ENCODE measurements around the gene CADPS2. TPM values are rescaled to one million over a fixed set of nuclear protein-coding genes. Genes with fewer than 3 reads are reported as not detected.

CADPS2 gene
- 2.2 TPM for polyA plus RNA-seq (2013, experiment 1 of 2)
- polyA plus RNA-seq (2013, experiment 2 of 2) = 1.9 TPM

DNA sequence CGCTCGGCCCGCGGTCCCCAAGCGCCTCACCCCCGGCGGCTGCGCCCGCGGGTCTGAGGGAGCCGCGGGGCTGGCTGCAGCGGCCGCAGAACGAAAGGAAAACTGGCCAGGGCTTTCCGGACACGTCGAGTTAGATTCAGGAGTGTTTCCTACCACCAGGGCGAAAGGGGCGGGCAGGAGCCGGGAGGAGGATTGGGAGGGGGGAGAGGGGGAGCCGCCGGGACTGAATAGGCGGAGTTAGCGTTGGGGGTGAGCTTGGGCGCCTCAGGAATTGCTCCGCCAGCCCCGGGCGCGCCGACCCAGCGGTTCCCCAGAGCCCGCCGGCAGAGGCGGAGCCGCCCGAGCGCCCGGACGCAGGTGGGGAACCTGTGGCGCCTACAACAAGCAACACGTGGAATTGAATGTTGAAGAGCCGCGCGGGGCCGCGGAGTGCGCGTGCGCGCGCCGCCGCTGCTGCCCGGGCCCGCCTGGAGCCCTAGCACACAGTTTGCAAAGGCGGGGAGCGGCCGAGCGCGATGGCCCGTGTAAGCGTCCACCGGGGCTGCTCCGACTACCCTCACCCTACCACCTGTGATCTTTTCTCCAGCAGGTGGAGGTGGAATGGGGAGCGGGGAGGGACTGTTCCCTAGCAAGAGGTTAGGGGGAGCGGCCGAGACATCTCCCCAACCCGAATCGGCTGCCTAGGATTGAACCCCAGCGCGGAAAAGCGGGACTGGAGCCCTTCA lies at the start of gene CADPS2:
TSS of gene CADPS2 (minus strand) at position 104 of the 725 bp plus-strand sequence. CDS start 123 bp downstream, outside the sequence.
- no peak within 1 kb of the TSS for H3K27ac ChIP-seq (ENCODE audit: low read depth, low read length, severe bottlenecking)
- WGBS, 2 experiments (ENCODE audit: insufficient coverage in 2 of 2) = 0 to 1% methylated on average over 45 to 58 of the region's 73 CpGs
- no peaks in the 10 kb centered on the region for H3K9me3 ChIP-seq (ENCODE audit: control insufficient read depth, low read length)
- peak within 1 kb of the TSS; percentile 65 for H3K4me3 ChIP-seq (ENCODE audit: extremely low read depth, insufficient read depth, low read length, poor library complexity, severe bottlenecking)
- no peaks in the 10 kb centered on the region for H3K36me3 ChIP-seq (ENCODE audit: control insufficient read depth, insufficient read depth, low read length)
- H3K4me1 ChIP-seq (ENCODE audit: control insufficient read depth, insufficient read depth, low read length, poor library complexity, severe bottlenecking) = no peaks in the 10 kb centered on the region

DNA sequence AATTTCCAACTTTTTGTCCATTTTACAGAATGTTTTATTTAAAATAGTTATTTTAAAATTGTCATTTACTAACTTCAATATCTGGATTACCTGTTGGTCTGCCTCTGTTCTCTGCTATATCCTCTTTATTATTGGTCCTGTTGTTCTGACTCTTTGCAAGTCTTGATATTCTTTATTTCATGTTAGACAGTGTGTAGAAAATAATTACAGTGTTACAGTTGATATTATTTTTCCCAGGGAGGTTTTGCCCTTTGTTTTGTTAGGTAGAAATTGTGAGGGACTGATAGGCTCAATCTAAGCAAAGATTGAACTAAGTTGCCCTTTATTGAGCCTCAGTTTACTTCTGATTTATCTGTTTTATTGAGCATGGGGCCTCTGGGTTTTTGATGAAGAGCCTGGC lies 49.4 kb upstream of the CADPS2 start:
- Histone ChIP-seq H3K27ac (ENCODE audit: low read depth, low read length, severe bottlenecking) (no peak overlapping the region), H3K4me1 (ENCODE audit: control insufficient read depth, insufficient read depth, low read length, poor library complexity, severe bottlenecking) (no peaks in the 10 kb centered on the region), H3K9me3 (ENCODE audit: control insufficient read depth, low read length) (no peaks in the 10 kb centered on the region), H3K36me3 (ENCODE audit: control insufficient read depth, insufficient read depth, low read length) (no peaks in the 10 kb centered on the region), H3K4me3 (ENCODE audit: extremely low read depth, insufficient read depth, low read length, poor library complexity, severe bottlenecking) (no peak overlapping the region)

- Histone ChIP-seq H3K4me1 (ENCODE audit: control insufficient read depth, insufficient read depth, low read length, poor library complexity, severe bottlenecking) (no peaks in the 10 kb centered on the region), H3K27ac (ENCODE audit: low read depth, low read length, severe bottlenecking) (no peak overlapping the region), H3K36me3 (ENCODE audit: control insufficient read depth, insufficient read depth, low read length) (no peaks in the 10 kb centered on the region), H3K4me3 (ENCODE audit: extremely low read depth, insufficient read depth, low read length, poor library complexity, severe bottlenecking) (no peak overlapping the region), H3K9me3 (ENCODE audit: control insufficient read depth, low read length) (no peaks in the 10 kb centered on the region)
Measured at GRCh38 chr7:122919643-122920181, 33.5 kb upstream of the CADPS2 start.

GRCh38 chr7:122914812-122915211 lies 28.6 kb upstream of the CADPS2 start:
- Histone ChIP-seq H3K9me3 (ENCODE audit: control insufficient read depth, low read length) (no peaks in the 10 kb centered on the region), H3K4me1 (ENCODE audit: control insufficient read depth, insufficient read depth, low read length, poor library complexity, severe bottlenecking) (no peaks in the 10 kb centered on the region)
- WGBS, 2 experiments (ENCODE audit: insufficient coverage in 2 of 2) = 92 to 95% methylated on average over 7 to 9 of the region's 9 CpGs

GRCh38 chr7:122913608-122914007 lies 27.3 kb upstream of the CADPS2 start:
- Histone ChIP-seq H3K27ac (ENCODE audit: low read depth, low read length, severe bottlenecking) (no peak overlapping the region), H3K9me3 (ENCODE audit: control insufficient read depth, low read length) (no peaks in the 10 kb centered on the region), H3K4me3 (ENCODE audit: extremely low read depth, insufficient read depth, low read length, poor library complexity, severe bottlenecking) (no peak overlapping the region), H3K4me1 (ENCODE audit: control insufficient read depth, insufficient read depth, low read length, poor library complexity, severe bottlenecking) (no peaks in the 10 kb centered on the region), H3K36me3 (ENCODE audit: control insufficient read depth, insufficient read depth, low read length) (no peaks in the 10 kb centered on the region)
- WGBS, 2 experiments (ENCODE audit: insufficient coverage in 2 of 2) = 91 to 95% methylated on average over 14 to 15 of the region's 15 CpGs

More at GRCh38 chr7:122914812-122915211, 28.6 kb upstream of the CADPS2 start:
- Histone ChIP-seq H3K4me3 (ENCODE audit: extremely low read depth, insufficient read depth, low read length, poor library complexity, severe bottlenecking) (no peak overlapping the region), H3K27ac (ENCODE audit: low read depth, low read length, severe bottlenecking) (no peak overlapping the region), H3K36me3 (ENCODE audit: control insufficient read depth, insufficient read depth, low read length) (no peaks in the 10 kb centered on the region)

DNA sequence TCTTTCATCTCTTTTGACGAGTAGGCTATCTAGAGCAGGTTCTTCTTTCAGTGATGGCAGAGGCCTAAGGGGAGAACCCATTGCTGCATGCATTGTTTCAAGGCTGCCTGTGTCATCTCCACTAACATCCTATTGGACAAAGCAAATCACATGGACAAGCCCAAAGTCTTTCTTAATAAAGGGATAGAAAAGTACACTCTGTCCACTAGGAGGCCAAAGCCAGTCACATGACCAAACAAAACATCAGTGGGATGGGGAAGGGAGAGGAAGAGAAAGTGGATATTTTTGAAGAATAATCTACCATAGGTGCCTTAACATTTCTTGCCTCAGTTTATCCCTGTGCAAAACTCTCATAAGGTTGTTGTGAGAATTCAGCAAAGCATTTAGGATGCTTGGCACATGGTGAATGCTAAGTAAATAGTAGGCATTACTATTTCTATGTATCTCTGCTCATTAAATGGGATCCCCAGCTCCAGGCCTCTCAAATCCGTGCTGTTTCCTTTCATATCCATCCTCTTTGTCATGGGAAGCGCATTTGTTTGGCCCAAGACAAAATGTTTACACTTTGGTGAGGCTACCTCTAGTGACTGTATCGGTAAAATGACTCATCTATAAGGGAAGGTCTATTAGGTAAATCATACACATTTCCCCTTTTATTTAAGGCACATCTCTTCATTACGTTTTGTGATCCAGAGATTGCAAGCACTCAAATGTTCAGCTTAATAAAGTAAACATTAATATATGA lies 16.7 kb upstream of the CADPS2 start:
- Histone ChIP-seq H3K9me3 (ENCODE audit: control insufficient read depth, low read length) (no peaks in the 10 kb centered on the region), H3K4me1 (ENCODE audit: control insufficient read depth, insufficient read depth, low read length, poor library complexity, severe bottlenecking) (no peaks in the 10 kb centered on the region), H3K36me3 (ENCODE audit: control insufficient read depth, insufficient read depth, low read length) (no peaks in the 10 kb centered on the region), H3K4me3 (ENCODE audit: extremely low read depth, insufficient read depth, low read length, poor library complexity, severe bottlenecking) (no peak overlapping the region), H3K27ac (ENCODE audit: low read depth, low read length, severe bottlenecking) (no peak overlapping the region)
- 20 to 100% methylated on average over 1 of the region's 5 CpGs for WGBS, 2 experiments (ENCODE audit: insufficient coverage in 2 of 2)

GRCh38 chr7:122901250-122901649 lies 15.0 kb upstream of the CADPS2 start:
- Histone ChIP-seq H3K36me3 (ENCODE audit: control insufficient read depth, insufficient read depth, low read length) (no peaks in the 10 kb centered on the region), H3K27ac (ENCODE audit: low read depth, low read length, severe bottlenecking) (no peak overlapping the region), H3K9me3 (ENCODE audit: control insufficient read depth, low read length) (no peaks in the 10 kb centered on the region), H3K4me3 (ENCODE audit: extremely low read depth, insufficient read depth, low read length, poor library complexity, severe bottlenecking) (no peak overlapping the region), H3K4me1 (ENCODE audit: control insufficient read depth, insufficient read depth, low read length, poor library complexity, severe bottlenecking) (no peaks in the 10 kb centered on the region)
- WGBS, 2 experiments (ENCODE audit: insufficient coverage in 2 of 2) = 80 to 100% methylated on average over 1 of the region's 3 CpGs

- Histone ChIP-seq H3K4me1 (ENCODE audit: control insufficient read depth, insufficient read depth, low read length, poor library complexity, severe bottlenecking) (no peaks in the 10 kb centered on the region), H3K9me3 (ENCODE audit: control insufficient read depth, low read length) (no peaks in the 10 kb centered on the region), H3K4me3 (ENCODE audit: extremely low read depth, insufficient read depth, low read length, poor library complexity, severe bottlenecking) (no peak overlapping the region), H3K27ac (ENCODE audit: low read depth, low read length, severe bottlenecking) (no peak overlapping the region), H3K36me3 (ENCODE audit: control insufficient read depth, insufficient read depth, low read length) (no peaks in the 10 kb centered on the region)
- WGBS, 2 experiments (ENCODE audit: insufficient coverage in 2 of 2) = no CpG with 5 or more reads among the region's 2 CpGs
Measured at GRCh38 chr7:122896509-122896908, 10.2 kb upstream of the CADPS2 start.

GRCh38 chr7:122893486-122893885 lies 7.2 kb upstream of the CADPS2 start:
- no CpG with 5 or more reads among the region's 2 CpGs for WGBS, 2 experiments (ENCODE audit: insufficient coverage in 2 of 2)
- Histone ChIP-seq H3K4me1 (ENCODE audit: control insufficient read depth, insufficient read depth, low read length, poor library complexity, severe bottlenecking) (no peaks in the 10 kb centered on the region), H3K27ac (ENCODE audit: low read depth, low read length, severe bottlenecking) (no peak overlapping the region), H3K9me3 (ENCODE audit: control insufficient read depth, low read length) (no peaks in the 10 kb centered on the region), H3K36me3 (ENCODE audit: control insufficient read depth, insufficient read depth, low read length) (no peaks in the 10 kb centered on the region), H3K4me3 (ENCODE audit: extremely low read depth, insufficient read depth, low read length, poor library complexity, severe bottlenecking) (no peak overlapping the region)

DNA sequence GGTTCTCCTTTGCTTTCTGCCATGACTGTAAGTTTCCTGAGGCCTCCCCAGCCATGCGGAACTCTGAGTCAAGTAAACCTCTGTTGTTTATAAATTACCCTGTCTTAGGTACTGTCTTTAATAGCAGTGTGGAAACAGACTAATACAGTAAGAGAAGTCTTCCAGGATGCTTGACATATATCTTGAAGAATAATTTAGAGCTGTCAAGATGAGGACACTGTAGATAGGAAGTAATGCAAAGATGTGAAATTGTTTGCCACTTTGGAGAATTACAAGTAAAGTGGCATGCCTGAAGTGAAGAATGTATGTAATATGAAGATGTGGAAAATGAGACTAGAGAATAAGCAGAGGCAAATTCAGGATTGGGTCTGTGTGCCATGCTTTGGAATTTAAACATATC lies 2.9 kb upstream of the CADPS2 start:
- no peaks in the 10 kb centered on the region for H3K36me3 ChIP-seq (ENCODE audit: control insufficient read depth, insufficient read depth, low read length)
- no CpG with 5 or more reads among the region's 1 CpG for WGBS, 2 experiments (ENCODE audit: insufficient coverage in 2 of 2)
- no peaks in the 10 kb centered on the region for H3K9me3 ChIP-seq (ENCODE audit: control insufficient read depth, low read length)
- H3K27ac ChIP-seq (ENCODE audit: low read depth, low read length, severe bottlenecking) = no peak overlapping the region
- H3K4me3 ChIP-seq (ENCODE audit: extremely low read depth, insufficient read depth, low read length, poor library complexity, severe bottlenecking) = no peak overlapping the region
- H3K4me1 ChIP-seq (ENCODE audit: control insufficient read depth, insufficient read depth, low read length, poor library complexity, severe bottlenecking) = no peaks in the 10 kb centered on the region

- no peaks in the 10 kb centered on the region for H3K4me1 ChIP-seq (ENCODE audit: control insufficient read depth, insufficient read depth, low read length, poor library complexity, severe bottlenecking)
- H3K36me3 ChIP-seq (ENCODE audit: control insufficient read depth, insufficient read depth, low read length) = no peaks in the 10 kb centered on the region
- H3K4me3 ChIP-seq (ENCODE audit: extremely low read depth, insufficient read depth, low read length, poor library complexity, severe bottlenecking) = no peak overlapping the region
- H3K9me3 ChIP-seq (ENCODE audit: control insufficient read depth, low read length) = no peaks in the 10 kb centered on the region
- H3K27ac ChIP-seq (ENCODE audit: low read depth, low read length, severe bottlenecking) = no peak overlapping the region
Measured at GRCh38 chr7:122887848-122888247, 1.6 kb upstream of the CADPS2 start.
